NB4 (cell line): ENCODE data around the gene TUBA4B.

Source experiments
- CTCF ChIP-seq: IDR thresholded peaks from one replicate; pipeline ENCODE4 v1.5.1; 2012; ENCODE audit warnings: low read depth, low read length
- MAX ChIP-seq: IDR thresholded peaks from 2 replicates; pipeline ENCODE4 v1.6.1; 2011; ENCODE audit warnings: low read depth, low read length
- MYC ChIP-seq: IDR thresholded peaks from 2 replicates; pipeline ENCODE4 v1.6.1; 2011; ENCODE audit warnings: low read depth, low read length
- POLR2A ChIP-seq: IDR thresholded peaks from 2 replicates; pipeline ENCODE4 v1.6.1; 2011; ENCODE audit warnings: mild to moderate bottlenecking; ENCODE audit not compliant: insufficient read length; ENCODE audit errors: extremely low read depth

- TF ChIP-seq MAX (no peak), CTCF (no peak), POLR2A (no peak), MYC (no peak)
Measured at GRCh38 chr2:219218217-219218731, 34.8 kb upstream of the TUBA4B start.
